Measurements from ENCODE around the gene NAT14. TPM values are rescaled to one million over a fixed set of nuclear protein-coding genes. Genes with fewer than 3 reads are reported as not detected.

The NAT14 gene
- polyA plus RNA-seq, 1 donor (not counting 4 experiments of a cell fraction or from before 2014, with no cell fraction given): 11.0 TPM

DNA sequence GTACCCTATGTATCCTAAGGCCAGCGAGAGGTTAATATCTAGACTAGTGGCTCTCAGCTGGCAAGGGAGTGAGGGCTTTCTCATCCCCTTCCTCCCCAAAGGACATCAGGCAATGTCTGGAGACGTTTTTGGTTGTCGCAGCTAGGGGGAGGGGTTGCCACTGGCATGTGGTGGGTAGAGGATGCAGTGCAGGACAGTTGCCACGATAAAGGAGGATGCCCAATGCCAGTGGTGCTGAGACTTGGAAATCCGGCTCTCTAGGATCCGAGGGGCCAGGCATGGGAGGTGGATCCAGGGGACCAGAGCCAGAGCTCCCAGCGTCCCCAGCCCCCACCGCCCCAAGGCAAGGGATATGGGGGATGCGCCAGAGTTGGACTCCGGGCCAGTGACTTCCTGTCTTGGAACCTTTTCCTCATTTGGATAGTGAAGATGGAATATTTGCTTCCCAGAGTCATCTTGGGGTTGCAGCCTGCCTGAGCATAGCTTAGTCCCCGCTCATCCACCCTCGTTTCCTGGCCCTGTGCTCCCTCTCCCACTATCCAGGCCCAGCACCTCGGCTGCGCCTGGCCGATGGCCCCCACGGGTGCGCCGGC is 8.2 kb downstream of the NAT14 start:
- H3K9ac ChIP-seq (ENCODE audit: control insufficient read depth, extremely low read depth, insufficient read depth, low read length): no peak overlapping the region
- no peaks in the 10 kb centered on the region for H3K9me1 ChIP-seq (ENCODE audit: control insufficient read depth, extremely low read depth, insufficient read depth, low read length)
- FAIRE-seq: no peak
- no peaks in the 10 kb centered on the region for H3K36me3 ChIP-seq (ENCODE audit: control insufficient read depth in 2 of 2, extremely low read depth in 1 of 2, insufficient read depth in 2 of 2, low read length in 2 of 2)
- no peaks in the 10 kb centered on the region for H3K9me3 ChIP-seq (ENCODE audit: control insufficient read depth, low read depth, low read length)
- H3K4me1 ChIP-seq (ENCODE audit: control insufficient read depth, extremely low read depth, insufficient read depth, low read length): peaks cover 6% of the 10 kb centered on the region
- H4K20me1 ChIP-seq (ENCODE audit: control insufficient read depth, extremely low read depth, insufficient read depth, low read length): no peaks in the 10 kb centered on the region
- TF ChIP-seq EZH2 (IDR thresholded peaks at IDR 0.05; ENCODE audit: low read length): no peak
- TF ChIP-seq, protein P1, sequence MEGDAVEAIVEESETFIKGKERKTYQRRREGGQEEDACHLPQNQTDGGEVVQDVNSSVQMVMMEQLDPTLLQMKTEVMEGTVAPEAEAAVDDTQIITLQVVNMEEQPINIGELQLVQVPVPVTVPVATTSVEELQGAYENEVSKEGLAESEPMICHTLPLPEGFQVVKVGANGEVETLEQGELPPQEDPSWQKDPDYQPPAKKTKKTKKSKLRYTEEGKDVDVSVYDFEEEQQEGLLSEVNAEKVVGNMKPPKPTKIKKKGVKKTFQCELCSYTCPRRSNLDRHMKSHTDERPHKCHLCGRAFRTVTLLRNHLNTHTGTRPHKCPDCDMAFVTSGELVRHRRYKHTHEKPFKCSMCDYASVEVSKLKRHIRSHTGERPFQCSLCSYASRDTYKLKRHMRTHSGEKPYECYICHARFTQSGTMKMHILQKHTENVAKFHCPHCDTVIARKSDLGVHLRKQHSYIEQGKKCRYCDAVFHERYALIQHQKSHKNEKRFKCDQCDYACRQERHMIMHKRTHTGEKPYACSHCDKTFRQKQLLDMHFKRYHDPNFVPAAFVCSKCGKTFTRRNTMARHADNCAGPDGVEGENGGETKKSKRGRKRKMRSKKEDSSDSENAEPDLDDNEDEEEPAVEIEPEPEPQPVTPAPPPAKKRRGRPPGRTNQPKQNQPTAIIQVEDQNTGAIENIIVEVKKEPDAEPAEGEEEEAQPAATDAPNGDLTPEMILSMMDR (optimal IDR thresholded peaks at IDR 0.05 in 1 of 3, IDR thresholded peaks at IDR 0.05 in 1 of 3, conservative IDR thresholded peaks at IDR 0.05 in 1 of 3; ENCODE audit: extremely low read depth in 1 of 3, insufficient read depth in 2 of 3, low read length in 3 of 3): no peak
- H3K27ac ChIP-seq (ENCODE audit: control insufficient read depth, insufficient read depth, low read length): no peak overlapping the region
- no peaks in the 10 kb centered on the region for H3K79me2 ChIP-seq (ENCODE audit: control insufficient read depth, insufficient read depth, low read length)
- H3K4me2 ChIP-seq (ENCODE audit: control insufficient read depth, extremely low read depth, insufficient read depth, low read depth, low read length): no peak overlapping the region
- dilution Hi-C loops (cut with MboI; ENCODE audit: extremely low pct_ligation_motif_present, low sequenced_read_pairs): no loop called here
- DNase-seq (ENCODE audit: low read depth, low spot score): no peak
- H3K4me3 ChIP-seq (ENCODE audit: control insufficient read depth in 2 of 3, extremely low read depth in 1 of 3, insufficient read depth in 2 of 3, low read depth in 1 of 3, low read length in 3 of 3): no peak overlapping the region
- H3K27me3 ChIP-seq (ENCODE audit: control insufficient read depth, extremely low read depth, insufficient read depth, low read length): peaks cover 44% of the 10 kb centered on the region
- H2AFZ ChIP-seq (ENCODE audit: control insufficient read depth, low read length): no peak overlapping the region

DNA sequence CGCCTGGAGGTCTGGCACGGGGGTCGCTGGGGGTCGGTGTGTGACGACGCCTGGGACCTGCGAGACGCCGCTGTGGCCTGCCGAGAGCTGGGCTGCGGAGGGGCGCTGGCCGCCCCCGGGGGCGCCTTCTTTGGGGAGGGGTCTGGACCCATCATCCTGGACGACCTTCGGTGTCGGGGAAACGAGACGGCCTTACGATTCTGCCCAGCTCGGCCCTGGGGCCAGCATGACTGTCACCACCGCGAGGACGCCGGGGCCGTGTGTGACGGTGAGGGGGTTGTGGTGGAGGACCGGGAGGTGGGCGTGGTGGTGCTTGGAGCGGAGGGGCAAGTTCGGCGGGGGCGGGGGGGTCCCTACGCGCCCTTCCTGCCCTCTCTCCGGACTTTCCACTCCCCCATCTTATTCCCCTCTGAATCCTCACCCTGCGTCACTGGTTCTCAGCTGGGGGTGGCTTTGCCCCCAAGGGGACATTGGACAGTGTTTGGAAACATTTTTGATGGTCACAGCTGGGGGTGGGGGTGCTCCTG is 8.7 kb downstream of the NAT14 start:
- Histone ChIP-seq H2AFZ (ENCODE audit: control insufficient read depth, low read length) (no peak overlapping the region), H3K27me3 (ENCODE audit: control insufficient read depth, extremely low read depth, insufficient read depth, low read length) (peaks cover 48% of the 10 kb centered on the region), H3K4me1 (ENCODE audit: control insufficient read depth, extremely low read depth, insufficient read depth, low read length) (peaks cover 6% of the 10 kb centered on the region), H4K20me1 (ENCODE audit: control insufficient read depth, extremely low read depth, insufficient read depth, low read length) (no peaks in the 10 kb centered on the region), H3K9me1 (ENCODE audit: control insufficient read depth, extremely low read depth, insufficient read depth, low read length) (no peaks in the 10 kb centered on the region), H3K79me2 (ENCODE audit: control insufficient read depth, insufficient read depth, low read length) (no peaks in the 10 kb centered on the region), H3K4me2 (ENCODE audit: control insufficient read depth, extremely low read depth, insufficient read depth, low read depth, low read length) (no peak overlapping the region), H3K9ac (ENCODE audit: control insufficient read depth, extremely low read depth, insufficient read depth, low read length) (no peak overlapping the region), H3K27ac (ENCODE audit: control insufficient read depth, insufficient read depth, low read length) (no peak overlapping the region), H3K36me3 (ENCODE audit: control insufficient read depth in 2 of 2, extremely low read depth in 1 of 2, insufficient read depth in 2 of 2, low read length in 2 of 2) (no peaks in the 10 kb centered on the region), H3K4me3 (ENCODE audit: control insufficient read depth in 2 of 3, extremely low read depth in 1 of 3, insufficient read depth in 2 of 3, low read depth in 1 of 3, low read length in 3 of 3) (no peak overlapping the region), H3K9me3 (ENCODE audit: control insufficient read depth, low read depth, low read length) (no peaks in the 10 kb centered on the region)
- FAIRE-seq: no peak
- DNase-seq (ENCODE audit: low read depth, low spot score): no peak
- dilution Hi-C loops (cut with MboI; ENCODE audit: extremely low pct_ligation_motif_present, low sequenced_read_pairs): no loop called here
- TF ChIP-seq, protein P1 (optimal IDR thresholded peaks at IDR 0.05 in 1 of 3, IDR thresholded peaks at IDR 0.05 in 1 of 3, conservative IDR thresholded peaks at IDR 0.05 in 1 of 3; ENCODE audit: extremely low read depth in 1 of 3, insufficient read depth in 2 of 3, low read length in 3 of 3): no peak
- TF ChIP-seq EZH2 (IDR thresholded peaks at IDR 0.05; ENCODE audit: low read length): no peak

All from keratinocyte (primary cell).